MCF 10A (cell line): ENCODE results near the gene CTCF. TPM values are rescaled to one million over a fixed set of nuclear protein-coding genes. Genes with fewer than 3 reads are reported as not detected.
A peak's percentile ranks its signal among the peaks of the same experiment; 100 is the strongest.

Experiments
- BruUV-seq: library from RNA; stranded (reverse); fragments of 400-500 nt; replicated peaks from 2 replicates; lab custom pipeline; 2021; lab: Mats Ljungman, UMichigan
- CTCF ChIA-PET: fragments of 300-600 bp; sonication (Branson Sonifier 250); formaldehyde crosslinking; extraction: SDS; loops from one replicate; lab custom pipeline; 2021; ENCODE audit warnings: antibody characterized with exemption, inconsistent platforms; lab: Yijun Ruan, JAX
- POLR2A ChIA-PET: fragments of 300-600, 350-650 bp; sonication (Branson Sonifier 250); formaldehyde crosslinking; extraction: SDS; loops from one replicate; lab custom pipeline; 2020; ENCODE audit warnings: antibody characterized with exemption, inconsistent platforms; lab: Yijun Ruan, JAX
- DNase-seq: peaks from one replicate; pipeline ENCODE4 v3.0.0-alpha.2; 2018; ENCODE audit not compliant: unreplicated experiment
- H3K27ac Mint-ChIP-seq: one replicate; pipeline ENCODE4 v1.8.0; 2022; ENCODE audit warnings: mild to moderate bottlenecking, low read depth, mixed read lengths; ENCODE audit not compliant: unreplicated experiment
- H3K27me3 Mint-ChIP-seq: one replicate; pipeline ENCODE4 v1.8.0; 2022; ENCODE audit warnings: mixed read lengths; ENCODE audit not compliant: insufficient read depth, unreplicated experiment
- H3K36me3 Mint-ChIP-seq: one replicate; pipeline ENCODE4 v1.8.0; 2022; ENCODE audit warnings: mild to moderate bottlenecking, moderate library complexity, mixed read lengths; ENCODE audit not compliant: insufficient read depth, unreplicated experiment
- H3K4me1 Mint-ChIP-seq: one replicate; pipeline ENCODE4 v1.8.0; 2022; ENCODE audit warnings: mixed read lengths; ENCODE audit not compliant: insufficient read depth, unreplicated experiment
- H3K4me3 Mint-ChIP-seq: one replicate; pipeline ENCODE4 v1.8.0; 2022; ENCODE audit warnings: mild to moderate bottlenecking, moderate library complexity, mixed read lengths; ENCODE audit not compliant: unreplicated experiment
- H3K9me3 Mint-ChIP-seq: one replicate; pipeline ENCODE4 v1.8.0; 2022; ENCODE audit warnings: mixed read lengths; ENCODE audit not compliant: unreplicated experiment
- CTCF ChIP-seq: fragments of 200-600 bp; IDR thresholded peaks from one replicate; pipeline ENCODE4 v1.8.0; 2022; ENCODE audit warnings: antibody characterized with exemption, mild to moderate bottlenecking; ENCODE audit not compliant: unreplicated experiment
- intact Hi-C: fragments of 100-400 bp; cut with micrococcal nuclease; formaldehyde crosslinking; loops from 2 replicates; pipeline ENCODE4 v1.14.1; 2022
- total RNA-seq: library from RNA; stranded (reverse); gene quantifications from 2 replicates; pipeline ENCODE4 v1.2.3, GENCODE V29; 2022

CTCF gene
- total RNA-seq, 1 experiment from 2014 or later, result 40.6 TPM

GRCh38 chr16:67516296-67517154 lies 45.8 kb upstream of the CTCF start:
- Mint-ChIP-seq H3K9me3 (no peaks in the 10 kb centered on the region), H3K27me3 (peaks cover 19% of the 10 kb centered on the region), H3K27ac (peak overlapping the region; percentile 55), H3K4me3 (no peak overlapping the region), H3K36me3 (no peaks in the 10 kb centered on the region), H3K4me1 (peaks cover 20% of the 10 kb centered on the region)
- peak; percentile 58 for DNase-seq
- no TSS peak for BruUV-seq
- TF ChIP-seq CTCF, result no peak
- POLR2A ChIA-PET, result interaction anchor here (0.6 to 2.7 kb wide), 6 partner anchors 13 to 135 kb away, joined by 3 to 21 read pairs (median 4); partner anchors contain the start of genes ATP6V0D1 and RIPOR1
- CTCF ChIA-PET, result interaction anchor here (0.6 to 3.3 kb wide), 11 partner anchors 10 to 300 kb away, joined by 3 to 69 read pairs (median 4); partner anchors contain the start of gene ATP6V0D1
- intact Hi-C loops, result no loop called here

GRCh38 chr16:67517155-67517445 lies 45.2 kb upstream of the CTCF start:
- TF ChIP-seq CTCF, result no peak

GRCh38 chr16:67517661-67518423 lies 44.5 kb upstream of the CTCF start:
- Mint-ChIP-seq H3K27ac (no peak overlapping the region), H3K4me3 (no peak overlapping the region), H3K4me1 (peaks cover 20% of the 10 kb centered on the region), H3K27me3 (peaks cover 19% of the 10 kb centered on the region), H3K36me3 (no peaks in the 10 kb centered on the region), H3K9me3 (no peaks in the 10 kb centered on the region)
- CTCF ChIA-PET, result interaction anchor here (0.6 to 1.8 kb wide), 7 partner anchors 14 to 200 kb away, joined by 3 to 9 read pairs (median 4); partner anchors contain the start of gene ATP6V0D1
- DNase-seq, result no peak
- intact Hi-C loops, result no loop called here
- TF ChIP-seq CTCF, result no peak
- POLR2A ChIA-PET, result interaction anchor here (0.9 to 1.6 kb wide), 2 partner anchors 12 to 25 kb away, joined by 3 to 6 read pairs; partner anchors contain the start of gene RIPOR1
- no TSS peak for BruUV-seq

More at GRCh38 chr16:67517155-67517445, 45.2 kb upstream of the CTCF start:
- H3K9me3 Mint-ChIP-seq, result no peaks in the 10 kb centered on the region
- no TSS peak for BruUV-seq
- no peak overlapping the region for H3K4me3 Mint-ChIP-seq
- ChIA-PET POLR2A (interaction anchor here (0.9 to 1.6 kb wide), 4 partner anchors 12 to 44 kb away, joined by 3 to 6 read pairs (median 4); partner anchors contain the start of gene RIPOR1), CTCF (interaction anchor here (0.9 to 1.8 kb wide), 7 partner anchors 30 to 290 kb away, joined by 3 to 9 read pairs (median 4); partner anchors contain the start of gene ATP6V0D1)
- H3K36me3 Mint-ChIP-seq, result no peaks in the 10 kb centered on the region
- no peak for DNase-seq
- peaks cover 20% of the 10 kb centered on the region for H3K4me1 Mint-ChIP-seq
- H3K27me3 Mint-ChIP-seq, result peaks cover 19% of the 10 kb centered on the region
- intact Hi-C loops, result no loop called here
- H3K27ac Mint-ChIP-seq, result no peak overlapping the region
